ENCODE measurements around the gene NINJ1.
A peak's percentile ranks its signal among the peaks of the same experiment; 100 is the strongest.

The NINJ1 gene

DNA sequence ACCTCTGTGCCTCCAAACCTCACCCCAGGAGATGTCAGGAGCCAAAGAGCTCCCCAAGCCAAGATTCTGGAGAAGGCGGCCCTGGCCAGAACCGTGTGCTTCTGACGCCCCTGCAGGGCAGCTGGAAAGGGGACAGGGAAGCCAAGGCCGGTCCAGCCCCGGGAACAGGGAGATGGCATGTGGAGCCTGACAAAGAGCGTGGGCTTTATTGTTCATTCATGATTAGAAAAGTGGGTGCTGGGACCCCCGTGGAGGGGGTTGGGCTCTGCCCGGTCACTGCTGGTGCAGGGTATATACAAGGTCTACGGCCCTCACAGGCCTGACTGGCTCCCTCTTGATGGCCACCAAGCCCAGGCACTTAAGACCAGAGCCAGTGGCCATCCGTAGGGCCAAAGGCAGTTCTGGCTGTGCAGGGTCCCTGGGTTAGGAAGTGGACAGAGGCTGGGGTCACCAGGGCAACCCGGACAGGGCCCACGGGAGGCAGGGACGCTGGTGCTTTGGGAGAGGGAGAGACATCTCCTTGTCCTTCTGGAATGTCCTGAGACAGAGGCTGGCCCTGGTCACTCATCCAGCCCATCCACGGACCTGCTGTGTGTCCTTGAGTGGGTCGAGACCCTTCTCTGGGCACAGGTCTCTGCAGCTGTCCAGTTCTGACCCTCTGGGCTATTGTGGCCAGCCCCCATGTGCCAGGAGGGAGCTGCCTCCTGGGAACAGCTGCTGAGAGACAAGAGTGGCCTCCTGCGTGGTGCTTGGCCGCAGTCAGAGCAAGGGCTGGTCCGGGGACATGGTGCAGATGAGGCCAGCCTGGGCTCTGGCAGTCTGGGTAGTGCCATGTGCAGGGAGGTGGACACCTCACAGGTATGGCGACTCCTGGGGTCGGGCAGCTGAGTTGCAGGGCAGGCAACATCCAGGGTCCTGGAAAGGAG, 12.5 kb downstream of the NINJ1 start:
- peaks cover 3% of the 10 kb centered on the region; the same call in 1 of the 2 replicates for H3K36me3 ChIP-seq
- TF ChIP-seq CTCF (IDR thresholded peaks at IDR 0.05; ENCODE audit: low read depth, low read length) = no peak

GRCh38 chr9:93120846-93121315, 13.2 kb downstream of the NINJ1 start:
- H3K27me3 ChIP-seq (ENCODE audit: insufficient read depth, low read depth, severe bottlenecking) = no peaks in the 10 kb centered on the region
- DNase-seq = no peak
- no peak for TF ChIP-seq CTCF (IDR thresholded peaks at IDR 0.05; ENCODE audit: low read depth, low read length)
- H3K36me3 ChIP-seq = no peaks in the 10 kb centered on the region
- no peak overlapping the region for H3K4me3 ChIP-seq (ENCODE audit: low read depth, low read length)
- H3K9me3 ChIP-seq (ENCODE audit: severe bottlenecking) = no peaks in the 10 kb centered on the region
- no peak overlapping the region for H3K27ac ChIP-seq

More for the DNA sequence above, 12.5 kb downstream of the NINJ1 start:
- H3K9me3 ChIP-seq (ENCODE audit: severe bottlenecking) = no peaks in the 10 kb centered on the region
- no peak overlapping the region for H3K27ac ChIP-seq
- no peak for DNase-seq
- H3K4me3 ChIP-seq (ENCODE audit: low read depth, low read length) = no peak overlapping the region
- H3K27me3 ChIP-seq (ENCODE audit: insufficient read depth, low read depth, severe bottlenecking) = no peaks in the 10 kb centered on the region

GRCh38 chr9:93119953-93120845, 13.9 kb downstream of the NINJ1 start:
- Histone ChIP-seq H3K27ac (no peak overlapping the region), H3K27me3 (ENCODE audit: insufficient read depth, low read depth, severe bottlenecking) (no peaks in the 10 kb centered on the region), H3K36me3 (no peaks in the 10 kb centered on the region), H3K4me3 (ENCODE audit: low read depth, low read length) (no peak overlapping the region), H3K9me3 (ENCODE audit: severe bottlenecking) (no peaks in the 10 kb centered on the region)
- DNase-seq = no peak
- TF ChIP-seq CTCF (IDR thresholded peaks at IDR 0.05; ENCODE audit: low read depth, low read length) = peak; percentile 30; the same call in 1 of the 2 replicates

DNA sequence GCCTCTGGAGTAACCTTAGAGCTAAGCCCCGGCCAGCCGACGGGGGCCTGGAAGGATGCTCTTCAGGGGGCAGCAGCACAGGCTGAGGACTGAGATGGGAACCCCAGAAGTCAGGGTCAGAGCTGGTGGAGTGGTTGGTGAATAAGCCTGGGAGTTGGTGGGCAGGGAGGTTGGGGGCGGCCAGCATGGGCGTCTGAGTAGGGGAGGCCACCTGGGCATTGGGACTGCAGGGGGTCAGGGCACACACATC, 14.4 kb downstream of the NINJ1 start:
- TF ChIP-seq CTCF (IDR thresholded peaks at IDR 0.05; ENCODE audit: low read depth, low read length) = no peak
- H3K9me3 ChIP-seq (ENCODE audit: severe bottlenecking) = no peaks in the 10 kb centered on the region
- H3K36me3 ChIP-seq = no peaks in the 10 kb centered on the region
- H3K27me3 ChIP-seq (ENCODE audit: insufficient read depth, low read depth, severe bottlenecking) = no peaks in the 10 kb centered on the region
- no peak for DNase-seq
- H3K27ac ChIP-seq = no peak overlapping the region
- no peak overlapping the region for H3K4me3 ChIP-seq (ENCODE audit: low read depth, low read length)

DNA sequence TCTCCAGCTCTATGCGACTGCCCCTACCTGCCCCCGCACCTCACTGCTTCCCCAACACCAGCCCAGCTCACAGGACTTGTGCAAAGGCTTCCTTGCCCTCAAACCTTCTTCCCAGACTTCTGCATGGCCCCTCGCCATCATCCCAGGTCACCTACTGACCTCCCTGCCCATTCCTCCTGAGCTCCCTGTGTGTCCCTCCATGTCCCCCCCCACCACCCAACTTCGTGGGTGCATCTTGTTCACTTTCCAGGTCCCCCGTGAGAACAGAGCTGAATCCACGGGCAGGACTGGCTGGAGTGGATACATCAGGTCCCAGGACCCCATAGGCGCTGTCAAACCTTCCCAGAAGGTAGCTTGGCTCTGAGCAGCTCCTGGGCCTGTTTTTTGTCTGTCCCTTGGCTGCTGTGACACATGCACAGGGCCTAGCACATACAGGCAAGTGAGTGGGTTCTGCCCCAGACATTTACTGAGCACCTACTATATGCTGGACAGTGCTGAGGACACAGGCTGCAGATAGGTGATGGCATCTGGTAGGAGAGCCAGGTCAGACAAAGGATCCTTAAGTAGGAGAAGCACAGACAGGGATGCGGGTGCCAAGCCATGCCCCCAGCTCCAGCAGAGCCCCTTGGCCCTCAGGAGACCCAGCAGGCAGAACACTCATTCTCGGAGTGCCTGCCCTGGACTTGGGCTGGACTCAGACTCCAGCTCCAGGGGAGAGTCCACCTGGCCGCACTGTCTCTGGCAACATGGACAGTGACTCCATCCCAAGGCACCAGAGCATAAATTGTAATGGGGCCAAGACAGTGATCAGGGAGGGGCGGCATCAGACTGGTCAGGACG, 15.0 kb downstream of the NINJ1 start:
- no peaks in the 10 kb centered on the region for H3K9me3 ChIP-seq (ENCODE audit: severe bottlenecking)
- no peaks in the 10 kb centered on the region for H3K36me3 ChIP-seq
- no peak for DNase-seq
- no peak overlapping the region for H3K4me3 ChIP-seq (ENCODE audit: low read depth, low read length)
- H3K27ac ChIP-seq = no peak overlapping the region
- TF ChIP-seq CTCF (IDR thresholded peaks at IDR 0.05; ENCODE audit: low read depth, low read length) = no peak
- H3K27me3 ChIP-seq (ENCODE audit: insufficient read depth, low read depth, severe bottlenecking) = no peaks in the 10 kb centered on the region
